ENCODE measurements around the gene FKBP15.
"Not testable (repeated sequence)": the region's sequence is repeated elsewhere in the genome, so short reads cannot be mapped to it uniquely, and the experiment has no call there.

FKBP15 gene

DNA sequence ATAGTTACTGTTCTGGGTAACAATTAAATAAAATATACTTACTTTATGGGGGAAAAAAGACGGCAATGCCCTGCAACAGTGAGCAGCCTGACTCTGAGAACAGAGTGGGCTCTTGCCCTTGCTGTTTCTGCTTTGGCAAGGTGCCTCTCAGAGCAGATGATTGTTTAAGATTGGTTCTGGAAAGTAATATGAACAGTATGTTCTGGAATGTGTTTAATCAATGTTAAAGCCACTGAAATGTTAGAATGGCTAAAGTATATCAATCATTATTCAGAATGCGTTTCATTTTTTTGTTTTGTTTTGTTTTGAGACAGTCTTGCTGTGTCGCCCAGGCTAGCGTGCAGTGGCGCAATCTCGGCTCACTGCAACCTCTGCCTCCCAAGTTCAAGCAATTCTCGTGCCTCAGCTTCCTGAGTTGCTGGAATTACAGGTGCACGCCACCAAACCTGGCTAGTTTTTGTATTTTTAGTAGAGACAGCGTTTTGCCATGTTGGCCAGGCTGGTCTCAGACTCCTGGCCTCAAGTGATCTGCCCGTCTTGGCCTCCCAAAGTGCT lies 14.7 kb upstream of the FKBP15 start:
- not testable (repeated sequence) for DNase-seq

DNA sequence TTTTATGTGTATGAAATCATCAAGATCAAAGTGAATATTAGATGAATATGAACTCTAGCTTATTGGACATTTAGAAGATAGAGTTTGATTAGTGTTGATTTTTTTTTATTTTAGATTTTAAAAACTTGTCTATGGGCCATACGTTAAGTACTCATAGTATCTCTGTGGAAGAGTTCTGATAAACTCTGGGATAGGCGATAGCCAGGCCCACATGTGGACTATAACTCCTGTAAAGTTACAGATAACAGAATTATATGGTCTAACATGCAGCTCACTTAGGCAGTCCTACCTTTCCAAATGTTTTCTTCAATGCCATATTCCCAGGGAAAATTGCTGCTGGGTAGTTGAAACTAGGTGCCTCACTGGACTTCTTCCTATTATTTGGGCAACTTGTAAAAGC lies 10.6 kb upstream of the FKBP15 start:
- DNase-seq: no peak

- no peak for DNase-seq
These were observed 7.1 kb upstream of the FKBP15 start for GRCh38 chr9:113228130-113228665.

DNA sequence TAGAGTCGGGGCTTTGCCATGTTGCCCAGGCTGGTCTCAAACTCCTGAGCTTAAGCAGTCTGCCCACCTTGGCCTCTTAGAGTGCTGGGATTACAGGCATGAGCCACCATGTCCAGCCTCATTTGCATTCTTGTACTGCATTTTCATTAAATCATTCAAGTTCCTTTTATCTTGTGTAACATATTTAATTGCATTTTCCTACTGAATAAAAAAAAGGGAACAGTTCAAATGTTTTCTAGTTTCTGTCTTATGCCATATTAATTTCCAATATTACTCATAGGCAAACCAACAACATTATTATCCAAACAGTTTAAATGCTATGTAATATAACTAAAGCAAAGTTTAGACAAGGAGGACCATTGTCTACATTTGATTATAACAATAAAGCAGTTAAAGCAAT lies 6.4 kb upstream of the FKBP15 start:
- DNase-seq: no peak

DNA sequence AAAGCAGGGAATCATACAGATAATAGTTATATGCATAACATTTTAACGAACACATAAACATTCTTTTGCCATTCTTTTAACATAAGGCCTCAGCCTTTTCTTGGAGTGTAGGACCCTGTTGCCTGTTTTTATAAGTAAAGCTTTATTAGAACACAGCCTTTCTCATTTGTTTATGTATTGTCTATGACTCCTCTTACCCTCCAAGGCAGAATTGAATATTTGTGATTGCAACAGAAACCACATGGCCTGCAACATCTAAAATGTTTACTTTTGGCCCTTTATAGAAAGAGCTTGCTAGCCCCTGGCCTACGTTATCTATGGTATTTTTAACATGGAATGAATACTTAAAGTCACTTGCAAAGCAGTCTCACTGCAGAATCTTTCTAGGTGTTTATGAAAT lies 2.9 kb upstream of the FKBP15 start:
- DNase-seq: no peak

- DNase-seq: peak; percentile 8
These were observed 1.4 kb upstream of the FKBP15 start for GRCh38 chr9:113222482-113222841.

DNA sequence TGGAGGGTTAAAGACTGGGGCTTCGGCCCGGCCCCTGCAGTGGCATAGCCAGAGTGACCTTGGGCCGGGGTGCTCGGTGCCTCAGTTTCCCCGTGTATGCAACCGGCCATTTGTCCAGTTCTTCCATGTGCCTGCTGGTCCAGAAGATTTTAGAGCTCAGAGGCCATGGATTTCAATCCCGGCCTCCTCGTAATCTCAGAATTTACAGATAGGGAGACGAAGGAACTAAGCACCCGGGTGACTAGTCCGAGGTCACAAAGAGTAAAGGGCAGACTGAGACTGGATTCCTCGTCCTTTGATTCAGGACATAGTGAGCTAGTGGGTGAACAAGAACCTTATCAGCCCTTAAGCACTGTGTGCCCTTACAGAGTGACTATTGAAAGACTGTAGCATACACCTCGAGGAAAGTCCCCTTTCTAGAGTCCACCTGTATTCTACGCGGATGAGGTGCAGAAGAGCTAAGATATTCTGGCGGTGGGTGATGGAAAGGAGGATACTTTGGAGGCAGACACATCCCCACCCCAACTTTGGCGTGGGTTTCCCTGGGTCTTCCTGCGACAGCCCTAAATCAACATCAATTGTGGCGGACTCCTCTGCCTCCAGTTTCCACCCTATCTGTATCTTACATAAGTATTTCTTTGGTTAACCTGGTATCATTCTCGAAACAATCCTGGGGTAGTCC lies 864 bp upstream of the FKBP15 start:
- no peak for DNase-seq

DNA sequence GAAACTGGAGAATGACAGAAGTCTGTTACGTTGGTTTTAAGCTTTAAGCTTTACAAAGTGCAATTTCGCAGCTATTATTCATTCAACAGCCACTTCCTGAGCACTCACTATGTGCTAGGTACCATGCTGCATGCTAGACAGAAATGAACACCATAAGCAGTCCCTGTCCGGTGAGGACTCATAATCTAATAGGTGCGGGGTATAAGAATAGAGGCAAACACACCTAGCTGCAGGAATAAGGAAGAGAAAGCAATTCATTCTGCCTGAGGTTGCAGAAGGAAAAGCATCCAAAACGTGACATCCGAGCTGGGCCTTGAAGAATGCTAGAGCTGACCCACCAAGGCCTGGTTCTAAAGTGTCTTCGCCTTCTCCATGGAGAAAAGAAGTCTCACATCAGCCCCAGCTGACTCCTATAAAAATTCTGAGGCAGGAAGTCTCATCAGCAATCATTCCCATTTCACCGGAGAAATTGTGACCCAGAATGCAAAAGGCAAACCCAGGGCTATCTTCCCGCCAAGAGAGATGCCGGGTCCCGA lies 542 bp downstream of the FKBP15 start:
- DNase-seq: no peak

GRCh38 chr9:113219969-113220368 lies 1.1 kb downstream of the FKBP15 start:
- DNase-seq: no peak

GRCh38 chr9:113219186-113219936 lies 1.7 kb downstream of the FKBP15 start:
- DNase-seq: no peak

DNA sequence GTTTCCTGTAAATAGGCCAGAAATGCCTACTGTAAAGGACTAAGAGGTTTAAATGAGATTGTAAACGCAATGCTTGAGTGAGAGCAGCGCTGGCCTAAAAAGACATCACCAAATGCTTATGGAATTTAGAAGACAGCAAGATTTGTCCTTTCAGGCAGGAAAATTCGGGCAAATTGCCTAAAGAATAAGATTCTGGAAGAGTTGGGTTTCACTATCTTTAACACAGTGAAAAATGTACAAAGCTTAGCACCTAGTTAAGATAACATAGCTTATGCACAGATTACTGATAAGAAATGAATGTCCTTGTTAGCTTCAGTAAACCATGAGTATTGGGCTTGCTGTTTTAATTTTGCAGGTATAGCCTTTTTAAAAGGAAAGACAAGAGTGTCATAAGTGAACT lies 4.7 kb downstream of the FKBP15 start:
- DNase-seq: no peak

- DNase-seq: no peak
These were observed 5.9 kb downstream of the FKBP15 start for GRCh38 chr9:113215132-113215531.

DNA sequence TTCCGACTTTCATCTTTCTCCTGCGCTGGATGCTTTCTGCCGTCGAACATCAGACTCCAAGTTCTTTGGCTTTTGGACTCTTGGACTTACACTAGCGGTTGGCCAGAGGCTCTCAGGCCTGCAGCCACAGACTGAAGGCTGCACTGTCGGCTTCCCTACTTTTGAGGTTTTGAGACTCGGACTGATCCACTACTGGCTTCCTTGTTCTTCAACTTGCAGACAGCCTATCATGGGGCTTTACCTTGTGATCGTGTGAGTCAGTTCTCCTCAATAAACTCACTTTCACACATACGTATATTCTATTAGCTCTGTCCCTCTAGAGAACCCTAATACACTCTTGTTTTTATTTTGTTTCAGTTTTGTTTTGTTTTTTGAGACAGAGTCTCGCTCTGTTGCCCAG lies 10.3 kb downstream of the FKBP15 start:
- no peak for DNase-seq

DNA sequence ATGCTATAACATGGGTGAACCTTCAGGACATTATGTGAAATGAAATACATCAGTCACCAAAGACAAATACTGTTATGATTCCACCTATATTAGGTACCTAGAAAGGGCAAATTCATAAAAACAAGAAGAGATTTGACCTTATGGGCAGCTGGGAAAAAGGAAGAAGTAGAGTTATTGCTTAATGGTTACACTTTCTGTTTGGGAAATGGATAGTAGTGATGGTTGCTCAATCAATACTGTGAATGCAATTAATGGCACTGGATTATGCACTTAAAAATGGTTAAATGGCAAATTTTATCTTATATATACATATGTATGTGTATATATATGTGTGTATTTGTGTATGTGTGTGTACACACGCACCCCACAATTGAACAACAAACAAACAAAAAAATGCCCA lies 15.2 kb downstream of the FKBP15 start:
- DNase-seq: no peak

DNA sequence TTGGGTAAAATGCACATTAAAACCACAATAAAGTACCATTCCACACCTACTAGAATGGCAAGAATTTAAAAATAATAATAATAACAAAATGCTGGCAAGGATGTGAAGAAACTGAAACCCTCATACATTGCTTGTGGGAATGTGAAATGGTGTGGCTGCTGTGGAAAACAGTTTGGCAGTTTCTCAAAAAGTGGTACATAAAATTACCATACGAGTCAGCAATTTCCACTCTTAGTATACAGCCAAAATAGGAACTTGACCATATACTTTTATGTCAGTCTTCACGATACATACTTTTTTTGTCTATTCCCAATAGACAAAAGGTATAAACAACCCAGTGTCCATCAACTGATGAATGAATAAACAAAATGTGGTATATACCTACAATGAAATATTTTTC lies 15.6 kb downstream of the FKBP15 start:
- DNase-seq: no peak

- no peak for DNase-seq
These were observed 21.3 kb downstream of the FKBP15 start for GRCh38 chr9:113199683-113200329.

GRCh38 chr9:113192455-113192854 lies 28.6 kb downstream of the FKBP15 start:
- no peak for DNase-seq

- peak; percentile 8 for DNase-seq
These were observed 33.0 kb downstream of the FKBP15 start for GRCh38 chr9:113187929-113188595.

DNA sequence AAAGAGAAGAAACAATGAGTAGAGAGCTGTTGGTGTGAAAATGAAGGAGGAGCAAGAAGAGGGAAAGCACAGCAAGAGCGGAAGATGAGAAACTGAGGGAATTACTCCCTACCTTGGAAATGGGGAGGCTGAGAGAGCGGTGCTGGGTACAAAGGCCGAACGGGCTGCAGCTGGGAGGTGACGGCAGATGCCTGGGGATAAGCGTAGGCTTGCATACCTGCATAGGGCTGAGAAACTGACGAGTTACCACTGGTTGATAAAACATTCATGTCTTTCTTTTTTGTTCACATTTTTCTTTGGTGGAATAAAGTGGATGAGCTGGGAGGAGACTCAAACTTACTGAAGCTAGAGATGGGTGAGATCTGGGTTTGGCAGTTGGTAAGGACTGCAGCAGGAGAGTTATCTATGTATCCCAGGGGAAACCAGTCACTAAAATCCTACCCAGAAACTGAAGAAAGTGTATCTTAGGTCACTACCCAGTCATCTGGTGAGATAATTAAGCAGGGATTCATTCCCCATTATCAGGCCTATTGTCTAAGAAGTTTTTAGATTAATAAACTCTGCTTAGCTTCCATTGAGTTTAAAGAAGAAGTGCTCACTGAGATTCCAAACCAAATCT lies 34.8 kb downstream of the FKBP15 start:
- no peak for DNase-seq

GRCh38 chr9:113185271-113185670 lies 35.8 kb downstream of the FKBP15 start:
- no peak for DNase-seq

- DNase-seq: no peak
These were observed 36.5 kb downstream of the FKBP15 start for GRCh38 chr9:113184539-113184938.

DNA sequence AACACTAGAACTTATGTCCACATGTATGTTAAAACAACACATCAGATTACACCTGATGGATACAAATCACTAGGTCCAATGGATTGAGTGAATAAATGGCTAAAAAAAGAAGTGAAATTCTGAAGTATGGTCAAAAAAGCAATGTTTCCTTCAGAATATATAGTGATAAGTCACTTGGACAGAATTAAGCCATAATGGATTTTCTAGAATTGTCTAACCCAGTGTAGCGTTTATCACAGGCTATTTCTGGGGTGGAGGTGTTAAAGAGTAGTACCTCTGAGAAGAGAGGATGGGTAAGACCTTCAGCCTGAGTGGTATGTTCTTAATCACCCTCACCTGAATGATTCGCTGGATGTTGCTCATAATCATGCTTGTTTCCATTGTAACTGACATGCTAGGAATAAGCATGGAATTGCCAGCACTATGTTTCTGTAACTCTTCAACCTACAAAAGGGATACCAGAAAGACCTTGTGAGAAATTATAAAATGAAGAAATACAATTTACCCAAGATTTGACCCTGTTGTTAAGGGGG lies 37.1 kb downstream of the FKBP15 start:
- DNase-seq: no peak
